ENCODE results near the gene TAL1. TPM values are rescaled to one million over a fixed set of nuclear protein-coding genes. Genes with fewer than 3 reads are reported as not detected.

TAL1 gene
- total and polyA plus RNA-seq, 2 experiments from 2014 or later, result not detected

- TF ChIP-seq REST (IDR thresholded peaks at IDR 0.05; ENCODE audit: unreplicated experiment) (no peak), ZNF114 (CRISPR knock-in tag; IDR thresholded peaks at IDR 0.05) (no peak), CREB1 (CRISPR knock-in tag; IDR thresholded peaks at IDR 0.05; ENCODE audit: low read depth) (no peak), POLR2AphosphoS5 (IDR thresholded peaks at IDR 0.05; ENCODE audit: low read depth) (no peak)
These were observed 16.3 kb downstream of the TAL1 start (continued) for GRCh38 chr1:47215713-47216112.

- H3K36me3 ChIP-seq (ENCODE audit: insufficient read depth), result no peaks in the 10 kb centered on the region
- H3K27me3 ChIP-seq (ENCODE audit: insufficient read depth), result peaks cover 57% of the 10 kb centered on the region
- ATAC-seq (no peak), DNase-seq (ENCODE audit: low spot score) (no peak)
- Mint-ChIP-seq H3K27me3 (ENCODE audit: insufficient read depth, low read depth, poor library complexity) (peaks cover 10% of the 10 kb centered on the region), H3K4me1 (peaks cover 11% of the 10 kb centered on the region; the same call in 2 of the 3 replicates), H3K27ac (no peak overlapping the region), H3K9me3 (peaks cover 10% of the 10 kb centered on the region; the same call in 2 of the 3 replicates), H3K36me3 (ENCODE audit: low read depth) (peaks cover 6% of the 10 kb centered on the region), H3K4me3 (no peak overlapping the region)
- H4K20me1 ChIP-seq (replicated peaks; ENCODE audit: insufficient read depth), result no peaks in the 10 kb centered on the region
- H3K79me2 ChIP-seq (replicated peaks; ENCODE audit: insufficient read depth), result no peaks in the 10 kb centered on the region
- no peak overlapping the region for H3K4me3 ChIP-seq
- no peak overlapping the region for H3K4me2 ChIP-seq
- H3K27ac ChIP-seq (ENCODE audit: low read depth), result no peak overlapping the region
- no peaks in the 10 kb centered on the region for H3K9me2 ChIP-seq (ENCODE audit: insufficient read depth)
- H3F3A ChIP-seq (replicated peaks; ENCODE audit: low read depth), result no peaks in the 10 kb centered on the region
- peaks cover 6% of the 10 kb centered on the region; the same call in 1 of the 2 replicates for H3K4me1 ChIP-seq (ENCODE audit: insufficient read depth)
- no peak overlapping the region for H2AFZ ChIP-seq
- TF ChIP-seq STAT1 (IDR thresholded peaks at IDR 0.05; ENCODE audit: unreplicated experiment), result no peak
- TF ChIP-seq NANOG (IDR thresholded peaks at IDR 0.05; ENCODE audit: borderline replicate concordance), result no peak
- TF ChIP-seq ZNF462 (CRISPR knock-in tag; IDR thresholded peaks at IDR 0.05), result no peak
- no peak for TF ChIP-seq CREB1 (CRISPR knock-in tag; IDR thresholded peaks at IDR 0.05; ENCODE audit: low read depth)
- TF ChIP-seq EZH2phosphoT487 (IDR thresholded peaks at IDR 0.05; ENCODE audit: unreplicated experiment), result no peak
- TF ChIP-seq REST (IDR thresholded peaks at IDR 0.05; ENCODE audit: unreplicated experiment), result no peak
- no peak for TF ChIP-seq ZNF331 (CRISPR knock-in tag; IDR thresholded peaks at IDR 0.05; ENCODE audit: low read depth)
- TF ChIP-seq EZH2 (IDR thresholded peaks at IDR 0.05; ENCODE audit: low read depth, unreplicated experiment), result no peak
These were observed 17.5 kb downstream of the TAL1 start for GRCh38 chr1:47214549-47214948.
